ENCODE results near the gene EIF1. TPM values are rescaled to one million over a fixed set of nuclear protein-coding genes. Genes with fewer than 3 reads are reported as not detected.
A peak's percentile ranks its signal among the peaks of the same experiment; 100 is the strongest.

EIF1 gene
- total RNA-seq, 1 experiment from 2014 or later, result 481 TPM

- H3K9me3 Mint-ChIP-seq, result no peaks in the 10 kb centered on the region
- H3K27ac Mint-ChIP-seq, result no peak overlapping the region; the same call in 1 of the 2 replicates
- peaks cover 17% of the 10 kb centered on the region for H3K27me3 Mint-ChIP-seq (ENCODE audit: low read depth)
- H3K4me3 Mint-ChIP-seq, result peak overlapping the region; percentile 85
- no peaks in the 10 kb centered on the region for H3K36me3 Mint-ChIP-seq
- CTCF ChIA-PET, result interaction anchor here (0.7 to 10.0 kb wide), 13 partner anchors 8 to 804 kb away, joined by 3 to 374 read pairs (median 6); partner anchors contain the start of genes EIF1 and KRT19
- H3K4me1 Mint-ChIP-seq, result peaks cover 16% of the 10 kb centered on the region
- POLR2A ChIA-PET, result interaction anchor here (4.1 kb wide), 1 partner anchor 23 kb away, joined by 38 read pairs; the partner anchor contains the start of gene EIF1
- DNase-seq (ENCODE audit: low spot score), result no peak
- ATAC-seq, result peak; percentile 4
- TF ChIP-seq MXD4 (CRISPR knock-in tag; IDR thresholded peaks at IDR 0.05; ENCODE audit: borderline replicate concordance) (no peak), FOXJ3 (CRISPR knock-in tag; IDR thresholded peaks at IDR 0.05; ENCODE audit: borderline replicate concordance) (no peak), ESRRA (CRISPR knock-in tag; IDR thresholded peaks at IDR 0.05; ENCODE audit: borderline replicate concordance) (no peak), NFYB (CRISPR knock-in tag; conservative IDR thresholded peaks at IDR 0.05; ENCODE audit: low read depth) (no peak), SMAD3 (CRISPR knock-in tag; IDR thresholded peaks at IDR 0.05; ENCODE audit: borderline replicate concordance) (no peak), ZNF219 (CRISPR knock-in tag; IDR thresholded peaks at IDR 0.05; ENCODE audit: borderline replicate concordance) (no peak), MLX (CRISPR knock-in tag; IDR thresholded peaks at IDR 0.05) (no peak), ARID4B (CRISPR knock-in tag; IDR thresholded peaks at IDR 0.05; ENCODE audit: borderline replicate concordance) (no peak), TEAD4 (CRISPR knock-in tag; IDR thresholded peaks at IDR 0.05) (no peak), ZNF263 (CRISPR knock-in tag; IDR thresholded peaks at IDR 0.05; ENCODE audit: low read depth) (no peak), ZNF317 (CRISPR knock-in tag; IDR thresholded peaks at IDR 0.05; ENCODE audit: borderline replicate concordance, low read depth) (no peak), ZBTB21 (CRISPR knock-in tag; IDR thresholded peaks at IDR 0.05; ENCODE audit: borderline replicate concordance) (no peak), FOXP1 (CRISPR knock-in tag; IDR thresholded peaks at IDR 0.05; ENCODE audit: borderline replicate concordance) (no peak; the same call in 1 of the 2 replicates), ATF1 (CRISPR knock-in tag; IDR thresholded peaks at IDR 0.05) (no peak), EMX1 (CRISPR knock-in tag; IDR thresholded peaks at IDR 0.05) (no peak), RORB (CRISPR knock-in tag; IDR thresholded peaks at IDR 0.05) (no peak), OVOL2 (CRISPR knock-in tag; IDR thresholded peaks at IDR 0.05; ENCODE audit: borderline replicate concordance) (no peak)
- TF ChIP-seq, protein P1, sequence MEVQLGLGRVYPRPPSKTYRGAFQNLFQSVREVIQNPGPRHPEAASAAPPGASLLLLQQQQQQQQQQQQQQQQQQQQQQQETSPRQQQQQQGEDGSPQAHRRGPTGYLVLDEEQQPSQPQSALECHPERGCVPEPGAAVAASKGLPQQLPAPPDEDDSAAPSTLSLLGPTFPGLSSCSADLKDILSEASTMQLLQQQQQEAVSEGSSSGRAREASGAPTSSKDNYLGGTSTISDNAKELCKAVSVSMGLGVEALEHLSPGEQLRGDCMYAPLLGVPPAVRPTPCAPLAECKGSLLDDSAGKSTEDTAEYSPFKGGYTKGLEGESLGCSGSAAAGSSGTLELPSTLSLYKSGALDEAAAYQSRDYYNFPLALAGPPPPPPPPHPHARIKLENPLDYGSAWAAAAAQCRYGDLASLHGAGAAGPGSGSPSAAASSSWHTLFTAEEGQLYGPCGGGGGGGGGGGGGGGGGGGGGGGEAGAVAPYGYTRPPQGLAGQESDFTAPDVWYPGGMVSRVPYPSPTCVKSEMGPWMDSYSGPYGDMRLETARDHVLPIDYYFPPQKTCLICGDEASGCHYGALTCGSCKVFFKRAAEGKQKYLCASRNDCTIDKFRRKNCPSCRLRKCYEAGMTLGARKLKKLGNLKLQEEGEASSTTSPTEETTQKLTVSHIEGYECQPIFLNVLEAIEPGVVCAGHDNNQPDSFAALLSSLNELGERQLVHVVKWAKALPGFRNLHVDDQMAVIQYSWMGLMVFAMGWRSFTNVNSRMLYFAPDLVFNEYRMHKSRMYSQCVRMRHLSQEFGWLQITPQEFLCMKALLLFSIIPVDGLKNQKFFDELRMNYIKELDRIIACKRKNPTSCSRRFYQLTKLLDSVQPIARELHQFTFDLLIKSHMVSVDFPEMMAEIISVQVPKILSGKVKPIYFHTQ (CRISPR knock-in tag; IDR thresholded peaks at IDR 0.05), result no peak
- TF ChIP-seq, protein P2, sequence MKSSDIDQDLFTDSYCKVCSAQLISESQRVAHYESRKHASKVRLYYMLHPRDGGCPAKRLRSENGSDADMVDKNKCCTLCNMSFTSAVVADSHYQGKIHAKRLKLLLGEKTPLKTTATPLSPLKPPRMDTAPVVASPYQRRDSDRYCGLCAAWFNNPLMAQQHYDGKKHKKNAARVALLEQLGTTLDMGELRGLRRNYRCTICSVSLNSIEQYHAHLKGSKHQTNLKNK (CRISPR knock-in tag; IDR thresholded peaks at IDR 0.05), result no peak
- TF ChIP-seq, protein P3, sequence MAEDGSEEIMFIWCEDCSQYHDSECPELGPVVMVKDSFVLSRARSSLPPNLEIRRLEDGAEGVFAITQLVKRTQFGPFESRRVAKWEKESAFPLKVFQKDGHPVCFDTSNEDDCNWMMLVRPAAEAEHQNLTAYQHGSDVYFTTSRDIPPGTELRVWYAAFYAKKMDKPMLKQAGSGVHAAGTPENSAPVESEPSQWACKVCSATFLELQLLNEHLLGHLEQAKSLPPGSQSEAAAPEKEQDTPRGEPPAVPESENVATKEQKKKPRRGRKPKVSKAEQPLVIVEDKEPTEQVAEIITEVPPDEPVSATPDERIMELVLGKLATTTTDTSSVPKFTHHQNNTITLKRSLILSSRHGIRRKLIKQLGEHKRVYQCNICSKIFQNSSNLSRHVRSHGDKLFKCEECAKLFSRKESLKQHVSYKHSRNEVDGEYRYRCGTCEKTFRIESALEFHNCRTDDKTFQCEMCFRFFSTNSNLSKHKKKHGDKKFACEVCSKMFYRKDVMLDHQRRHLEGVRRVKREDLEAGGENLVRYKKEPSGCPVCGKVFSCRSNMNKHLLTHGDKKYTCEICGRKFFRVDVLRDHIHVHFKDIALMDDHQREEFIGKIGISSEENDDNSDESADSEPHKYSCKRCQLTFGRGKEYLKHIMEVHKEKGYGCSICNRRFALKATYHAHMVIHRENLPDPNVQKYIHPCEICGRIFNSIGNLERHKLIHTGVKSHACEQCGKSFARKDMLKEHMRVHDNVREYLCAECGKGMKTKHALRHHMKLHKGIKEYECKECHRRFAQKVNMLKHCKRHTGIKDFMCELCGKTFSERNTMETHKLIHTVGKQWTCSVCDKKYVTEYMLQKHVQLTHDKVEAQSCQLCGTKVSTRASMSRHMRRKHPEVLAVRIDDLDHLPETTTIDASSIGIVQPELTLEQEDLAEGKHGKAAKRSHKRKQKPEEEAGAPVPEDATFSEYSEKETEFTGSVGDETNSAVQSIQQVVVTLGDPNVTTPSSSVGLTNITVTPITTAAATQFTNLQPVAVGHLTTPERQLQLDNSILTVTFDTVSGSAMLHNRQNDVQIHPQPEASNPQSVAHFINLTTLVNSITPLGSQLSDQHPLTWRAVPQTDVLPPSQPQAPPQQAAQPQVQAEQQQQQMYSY (CRISPR knock-in tag; IDR thresholded peaks at IDR 0.05), result no peak
Measured at GRCh38 chr17:41667280-41668041, 21.2 kb upstream of the EIF1 start.

All from WTC11 (cell line).